B cell (primary cell): ENCODE data around the gene ADGRV1. TPM values are rescaled to one million over a fixed set of nuclear protein-coding genes. Genes with fewer than 3 reads are reported as not detected.
A peak's percentile ranks its signal among the peaks of the same experiment; 100 is the strongest.

Source experiments
- ATAC-seq: fragments of 200-7000 bp; cut with Tn5 transposase; one replicate; pipeline ENCODE4 v1.10.0; 2021; ENCODE audit warnings: low read depth, mild to moderate bottlenecking, moderate number of reproducible peaks, moderate library complexity
- CTCF ChIA-PET: fragments of 350-600 bp; sonication (Branson Sonifier 250); formaldehyde crosslinking; loops from one replicate; lab custom pipeline; 2021; ENCODE audit warnings: antibody characterized with exemption, inconsistent platforms; lab: Charles Lee
- POLR2A ChIA-PET: fragments of 350-600 bp; sonication (Branson Sonifier 250); formaldehyde crosslinking; loops from one replicate; lab custom pipeline; 2021; ENCODE audit warnings: antibody characterized with exemption; lab: Charles Lee
- DNase-seq: peaks from one replicate; pipeline ENCODE4 v3.0.0; 2013
- H2AFZ ChIP-seq: 2 replicates; pipeline ENCODE4 v1.6.1; 2012; ENCODE audit warnings: mild to moderate bottlenecking, low read depth, low read length; ENCODE audit not compliant: insufficient read depth, poor library complexity, severe bottlenecking
- H3K27ac ChIP-seq, 2 donors: 1 replicate in 1 of 2; 2 replicates in 1 of 2; pipeline ENCODE4 v1.5.1; 2012 to 2013; ENCODE audit warnings: low read length in 2 of 2, mild to moderate bottlenecking in 2 of 2, moderate library complexity in 1 of 2
- H3K27me3 ChIP-seq, 4 experiments: fragments of 200-600 bp in 1 of 4; sonication (generic) in 1 of 4; replicated peaks in 1 of 4; 1 replicate in 2 of 4; 2 replicates in 2 of 4; pipeline versions ENCODE4 v1.6.1 to v1.7.0; 2013 to 2016; ENCODE audit warnings: low read length in 3 of 4, mild to moderate bottlenecking in 2 of 4, mixed read lengths in 1 of 4, moderate library complexity in 1 of 4; ENCODE audit not compliant: insufficient read depth in 4 of 4, control insufficient read depth in 3 of 4; ENCODE audit errors: control extremely low read depth in 1 of 4
- H3K36me3 ChIP-seq, 2 experiments: replicated peaks in 1 of 2; 1 replicate in 1 of 2; 2 replicates in 1 of 2; pipeline versions ENCODE4 v1.6.1 to v1.7.1; 2013; ENCODE audit warnings: low read length in 1 of 2; ENCODE audit not compliant: insufficient read depth in 2 of 2, control insufficient read depth in 1 of 2; ENCODE audit errors: control extremely low read depth in 1 of 2, extremely low read depth in 1 of 2
- H3K4me1 ChIP-seq, 2 donors: fragments of 200-600 bp in 1 of 2; sonication (generic) in 1 of 2; 1 replicate in 1 of 2; 2 replicates in 1 of 2; pipeline versions ENCODE4 v1.5.1 to v1.6.1; 2013 to 2017; ENCODE audit warnings: low read length in 2 of 2; ENCODE audit not compliant: control insufficient read depth in 2 of 2, insufficient read depth in 2 of 2
- H3K4me2 ChIP-seq: replicated peaks from 2 replicates; pipeline ENCODE3; 2012; ENCODE audit warnings: mild to moderate bottlenecking, low read depth, low read length; ENCODE audit not compliant: poor library complexity, severe bottlenecking
- H3K4me3 ChIP-seq, 5 experiments: fragments of 200-600 bp in 1 of 5; sonication (generic) in 1 of 5; 1 replicate in 3 of 5; 2 replicates in 2 of 5; pipeline versions ENCODE4 v1.5.1 to v1.7.0; 2011 to 2016; ENCODE audit warnings: low read length in 4 of 5, mild to moderate bottlenecking in 4 of 5, low read depth in 2 of 5, control low read depth in 1 of 5, moderate library complexity in 1 of 5; ENCODE audit not compliant: insufficient read depth in 1 of 5; ENCODE audit errors: control extremely low read depth in 1 of 5, extremely low read depth in 1 of 5
- H3K79me2 ChIP-seq: fragments of 200-600 bp; sonication (generic); one replicate; pipeline ENCODE4 v1.6.0; 2016; ENCODE audit warnings: low read length; ENCODE audit not compliant: control insufficient read depth, insufficient read depth
- H3K9ac ChIP-seq: fragments of 200-600 bp; sonication (generic); 2 replicates; pipeline ENCODE4 v1.6.1; 2017; ENCODE audit warnings: mild to moderate bottlenecking, low read length, moderate library complexity
- H3K9me3 ChIP-seq, 3 donors: one replicate each; pipeline versions ENCODE4 v1.6.1 to v1.7.1; 2013; ENCODE audit warnings: low read length in 2 of 3; ENCODE audit not compliant: control insufficient read depth in 2 of 3, insufficient read depth in 1 of 3; ENCODE audit errors: control extremely low read depth in 1 of 3
- H4K20me1 ChIP-seq: 2 replicates; pipeline ENCODE4 v1.6.0; 2012; ENCODE audit warnings: mild to moderate bottlenecking, low read length; ENCODE audit not compliant: insufficient read depth, control insufficient read depth, poor library complexity, severe bottlenecking
- H3K27ac Mint-ChIP-seq: one replicate; pipeline ENCODE4 v1.8.0; 2021; ENCODE audit warnings: mixed read lengths
- H3K27me3 Mint-ChIP-seq: one replicate; pipeline ENCODE4 v1.8.0; 2021; ENCODE audit warnings: mixed read lengths
- H3K4me1 Mint-ChIP-seq: one replicate; pipeline ENCODE4 v1.8.0; 2021; ENCODE audit warnings: mixed read lengths
- H3K4me3 Mint-ChIP-seq: one replicate; pipeline ENCODE4 v1.8.0; 2021; ENCODE audit warnings: mixed read lengths
- H3K9me3 Mint-ChIP-seq: one replicate; pipeline ENCODE4 v1.8.0; 2022; ENCODE audit warnings: mixed read lengths; ENCODE audit not compliant: insufficient read depth
- CTCF ChIP-seq: fragments of 200-600 bp; IDR thresholded peaks from one replicate; pipeline ENCODE4 v1.8.0; 2022; ENCODE audit warnings: antibody characterized with exemption, mild to moderate bottlenecking
- EZH2 ChIP-seq: IDR thresholded peaks from 2 replicates; pipeline ENCODE4 v1.6.1; 2012; ENCODE audit warnings: borderline replicate concordance, low read depth, mild to moderate bottlenecking, moderate library complexity, low read length; ENCODE audit not compliant: insufficient read depth, poor library complexity, severe bottlenecking
- WGBS: methylation state at CpG from one replicate; pipeline ENCODE4 v1.1.5; 2013; ENCODE audit warnings: missing lambda C conversion rate; ENCODE audit not compliant: insufficient coverage; 5-methylcytosine and 5-hydroxymethylcytosine counted together
- intact Hi-C: fragments of 100-400 bp; cut with micrococcal nuclease; formaldehyde crosslinking; loops from one replicate; pipeline ENCODE4 v1.10.0; 2022
- polyA plus RNA-seq: library from polyadenylated mRNA; depleted of rRNA; stranded (reverse); fragments of >200 nt; gene quantifications from 2 replicates; pipeline ENCODE4 v1.2.3, GENCODE V29; 2012
- total RNA-seq, 2 donors: library from RNA; stranded (reverse); fragments of 120-200 nt in 1 of 2; gene quantifications; 1 replicate in 1 of 2; 2 replicates in 1 of 2; pipeline versions ENCODE4 v1.2.3 to v1.2.4, GENCODE V29; 2013 to 2022

ADGRV1 gene
- total and polyA plus RNA-seq, 2 donors (not counting 1 experiment from before 2014, with no cell fraction given): 0.07 TPM; not detected in 1

- H3K9me3 Mint-ChIP-seq: no peaks in the 10 kb centered on the region
- Histone ChIP-seq H4K20me1 (no peaks in the 10 kb centered on the region), H3K4me2 (peak overlapping the region; percentile 43), H3K9me3 (peaks cover 0 to 5% (median 0%) of the 10 kb centered on the region in 3 donors), H3K36me3 (no peaks in the 10 kb centered on the region), H3K27ac (peak overlapping the region; percentile 31 to 45), H3K27me3 (no peaks in the 10 kb centered on the region), H3K79me2 (no peaks in the 10 kb centered on the region), H3K9ac (peak overlapping the region; percentile 5), H2AFZ (peak overlapping the region; percentile 62), H3K4me1 (peaks cover 19 to 20% of the 10 kb centered on the region in 2 donors), H3K4me3 (peak overlapping the region in 1 of 5 experiments; percentile 15)
- intact Hi-C loops: no loop called here
- peaks cover 19% of the 10 kb centered on the region for H3K4me1 Mint-ChIP-seq
- 94% methylated on average over 2 of the region's 4 CpGs for WGBS
- TF ChIP-seq EZH2 (no peak), CTCF (no peak)
- H3K27ac Mint-ChIP-seq: peak overlapping the region; percentile 28
- H3K4me3 Mint-ChIP-seq: peak overlapping the region; percentile 26
- DNase-seq (peak; percentile 37), ATAC-seq (peak; percentile 65)
- ChIA-PET CTCF (interaction anchor here (1.1 to 4.6 kb wide), 2 partner anchors 203 to 237 kb away, joined by 3 to 32 read pairs; no protein-coding TSS in a partner anchor), POLR2A (interaction anchor here (0.5 kb wide), 1 partner anchor 188 kb away, joined by 3 read pairs; no protein-coding TSS in a partner anchor)
- peaks cover 10% of the 10 kb centered on the region for H3K27me3 Mint-ChIP-seq
These were observed 624.2 kb downstream of the ADGRV1 start for GRCh38 chr5:91182763-91183162.

GRCh38 chr5:91183743-91184142 lies 625.1 kb downstream of the ADGRV1 start:
- intact Hi-C loops: no loop called here
- H3K4me1 Mint-ChIP-seq: peaks cover 19% of the 10 kb centered on the region
- peaks cover 0 to 5% (median 0%) of the 10 kb centered on the region in 3 donors for H3K9me3 ChIP-seq
- H3K27me3 ChIP-seq: no peaks in the 10 kb centered on the region
- H3K9me3 Mint-ChIP-seq: no peaks in the 10 kb centered on the region
- no peak overlapping the region for H3K4me3 Mint-ChIP-seq
- TF ChIP-seq CTCF (no peak), EZH2 (no peak)
- H3K9ac ChIP-seq: no peak overlapping the region
- H3K36me3 ChIP-seq: no peaks in the 10 kb centered on the region
- DNase-seq: no peak
- ATAC-seq: no peak
- H3K27ac ChIP-seq: no peak overlapping the region
- ChIA-PET POLR2A (no interaction called here), CTCF (interaction anchor here (1.1 to 4.6 kb wide), 3 partner anchors 12 to 235 kb away, joined by 3 to 32 read pairs (median 3); no protein-coding TSS in a partner anchor)
- H3K27ac Mint-ChIP-seq: no peak overlapping the region
- WGBS: 0% methylated on average over 1 of the region's 4 CpGs
- H3K4me2 ChIP-seq: peak overlapping the region; percentile 43
- H3K4me3 ChIP-seq: no peak overlapping the region
- peaks cover 19 to 20% of the 10 kb centered on the region in 2 donors for H3K4me1 ChIP-seq
- no peaks in the 10 kb centered on the region for H4K20me1 ChIP-seq
- peaks cover 10% of the 10 kb centered on the region for H3K27me3 Mint-ChIP-seq
- H3K79me2 ChIP-seq: no peaks in the 10 kb centered on the region
- peak overlapping the region; percentile 60 for H2AFZ ChIP-seq
